NCI-H2171 (cell line): ENCODE measurements around the gene ITIH5.

Experiments used
- DNase-seq: peaks from one replicate; lab custom pipeline; 2025; lab: John Stamatoyannopoulos, UW

The ITIH5 gene

DNA sequence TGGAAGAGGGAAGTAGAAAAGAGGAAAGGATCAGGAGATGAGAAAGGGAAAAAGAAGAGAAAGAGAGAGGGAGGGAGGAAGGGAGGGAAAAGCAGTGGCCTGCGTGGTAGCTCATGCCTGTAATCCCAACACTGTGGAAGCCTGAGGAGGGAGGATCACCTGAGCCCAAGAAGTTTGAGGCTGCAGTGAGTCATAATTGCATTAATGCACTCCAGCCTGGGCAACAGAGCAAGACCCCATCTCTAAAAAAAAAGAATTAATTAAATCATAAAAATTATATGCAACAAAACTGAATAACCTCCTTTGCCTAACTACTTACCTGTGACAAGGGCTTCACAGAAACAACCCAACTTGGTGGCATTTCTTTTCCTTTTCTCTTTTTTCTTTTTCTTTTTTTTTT is 148.1 kb downstream of the ITIH5 start:
- no peak for DNase-seq

DNA sequence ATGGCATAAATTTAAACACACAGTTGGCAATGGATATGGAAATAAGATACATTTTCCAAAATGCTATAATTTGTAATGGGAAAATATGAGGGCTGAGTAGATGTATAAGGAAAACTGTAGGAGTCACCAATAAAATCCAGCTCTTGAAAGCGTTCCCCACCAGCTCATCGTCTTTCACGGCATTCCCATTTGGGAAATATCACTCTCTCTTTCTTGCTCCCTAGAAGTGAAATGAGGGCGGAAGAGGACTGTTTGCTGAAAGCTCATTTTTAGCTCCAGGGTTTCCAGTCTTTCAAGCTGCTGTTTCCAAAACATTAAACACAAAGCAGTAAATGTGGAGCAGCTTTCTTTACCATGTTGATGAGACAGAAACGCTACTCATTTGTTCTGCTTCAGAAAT is 151.3 kb downstream of the ITIH5 start:
- no peak for DNase-seq

DNA sequence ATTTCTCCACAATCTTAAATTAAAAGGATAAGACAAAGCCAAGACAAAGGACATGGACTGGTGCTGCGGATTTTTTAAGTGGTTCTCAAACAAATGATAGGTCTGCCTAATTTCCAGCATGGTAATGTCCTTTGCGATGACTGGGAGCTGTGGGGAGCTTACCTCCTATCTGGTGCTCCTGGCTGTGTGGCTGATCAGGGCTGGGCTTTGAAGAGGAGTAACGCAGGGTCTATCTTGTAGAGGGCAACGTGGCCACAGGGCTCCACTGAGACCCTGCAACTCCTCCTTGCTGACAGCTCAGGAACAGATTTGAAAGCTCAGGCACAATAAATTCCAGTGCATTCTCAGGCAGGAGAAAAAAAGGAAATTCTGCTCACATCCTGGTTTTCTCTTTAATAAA is 152.8 kb downstream of the ITIH5 start:
- no peak for DNase-seq

DNA sequence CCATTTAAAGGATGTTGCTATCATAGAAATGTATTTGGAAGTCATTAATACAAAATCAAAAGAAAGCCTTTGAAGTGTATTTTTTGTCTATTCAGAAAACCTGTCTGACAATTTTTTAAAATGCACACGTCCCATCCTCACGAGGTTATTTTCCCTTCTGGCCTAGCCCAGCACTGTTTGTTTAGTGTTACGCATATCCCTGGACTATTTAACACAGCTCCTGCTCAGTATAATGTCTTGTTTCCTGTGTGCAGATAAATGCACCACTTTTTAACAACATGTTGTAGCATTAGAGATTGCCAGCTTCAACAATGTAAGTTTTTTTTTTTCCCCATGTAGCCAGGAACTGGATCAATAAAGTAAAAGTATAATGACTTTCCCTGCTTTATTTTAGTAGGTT is 153.3 kb downstream of the ITIH5 start:
- DNase-seq = no peak

DNA sequence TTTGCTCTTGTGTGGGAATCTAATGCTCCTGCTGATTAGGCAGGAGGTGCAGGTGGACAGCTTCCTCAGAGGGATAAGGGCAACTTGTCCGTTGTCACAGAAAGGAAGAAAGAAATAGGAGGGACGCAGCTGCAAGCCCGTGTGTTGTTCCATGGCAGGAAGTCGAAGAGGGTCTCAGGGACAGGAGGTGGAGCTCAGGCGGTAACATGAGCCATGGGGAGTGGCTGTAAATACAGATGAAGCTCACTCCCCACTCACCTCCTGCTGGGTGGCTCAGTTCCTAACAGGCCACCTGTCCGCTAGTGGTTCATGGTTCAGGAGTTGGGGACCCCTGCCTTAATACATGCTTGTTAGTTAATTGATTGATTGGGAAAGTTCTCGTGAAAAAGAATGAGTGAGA is 154.3 kb downstream of the ITIH5 start:
- DNase-seq = no peak

DNA sequence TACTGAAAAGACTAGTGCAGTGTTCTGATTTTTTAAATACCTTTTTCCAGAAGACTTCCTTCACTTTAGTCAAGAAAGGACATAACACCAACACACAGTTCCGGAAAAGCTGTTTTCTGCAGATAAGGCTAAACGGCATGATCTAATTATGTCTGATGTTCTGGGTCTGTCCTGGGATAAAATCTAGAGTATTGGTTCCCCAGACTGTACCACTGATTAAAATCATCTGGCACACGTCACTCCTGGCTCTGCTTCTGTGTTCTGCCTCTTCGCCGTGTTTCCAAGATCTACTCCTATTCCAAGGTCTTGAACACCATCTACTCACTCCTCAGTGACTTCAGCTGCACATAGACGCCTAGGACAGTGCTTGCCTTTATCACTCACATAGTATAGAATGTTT is 155.2 kb downstream of the ITIH5 start:
- no peak for DNase-seq
